ENCODE measurements around the gene DNASE1L1. TPM values are rescaled to one million over a fixed set of nuclear protein-coding genes. Genes with fewer than 3 reads are reported as not detected.
A peak's percentile ranks its signal among the peaks of the same experiment; 100 is the strongest.
"Not testable (repeated sequence)": the region's sequence is repeated elsewhere in the genome, so short reads cannot be mapped to it uniquely, and the experiment has no call there.

DNASE1L1 gene
- total RNA-seq, 1 experiment from 2014 or later: 8.3 TPM

DNA sequence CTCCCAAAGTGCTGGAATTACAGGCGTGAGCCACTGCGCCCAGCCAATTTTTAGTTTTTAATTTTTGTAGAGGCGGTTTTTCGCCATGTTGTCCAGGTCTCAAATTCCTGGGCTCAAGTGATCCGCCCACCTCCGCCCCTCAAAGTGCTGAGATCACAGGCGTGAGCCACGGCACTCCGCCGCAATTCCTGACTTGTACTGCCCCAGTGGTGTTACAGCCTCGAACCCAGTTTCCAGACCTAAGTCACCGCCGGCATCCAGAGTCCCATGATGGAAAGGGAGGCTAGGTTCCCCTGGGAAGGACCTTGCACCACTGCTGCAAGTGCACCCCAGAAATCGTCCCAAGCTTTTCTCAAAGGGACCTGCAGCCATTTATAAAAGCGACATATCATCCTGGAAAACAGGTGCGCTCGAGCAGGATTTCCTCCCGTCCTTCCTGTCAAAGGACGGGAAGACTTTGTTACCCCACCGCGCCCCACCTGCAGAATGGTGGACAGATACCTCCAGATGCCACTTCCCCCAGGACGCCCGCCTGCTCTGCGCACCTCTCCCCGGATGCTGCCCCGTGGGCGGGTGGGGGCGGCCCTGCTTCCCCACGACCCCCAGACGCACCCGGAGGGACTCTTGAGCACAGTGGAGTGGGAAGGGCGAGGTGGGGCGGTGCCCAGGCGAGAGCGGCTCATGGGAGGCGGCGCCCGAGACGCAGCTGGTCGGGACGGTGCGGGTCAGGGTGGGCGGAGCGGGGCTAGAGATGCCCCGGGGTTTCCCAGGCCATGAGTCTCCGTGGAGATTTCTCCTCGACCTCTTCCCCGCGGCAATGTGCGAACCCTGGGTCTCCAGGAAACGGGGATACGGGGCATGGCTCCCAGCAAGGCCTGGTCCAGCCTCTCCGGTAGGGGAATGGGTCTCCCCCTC is 11.8 kb downstream of the DNASE1L1 start:
- peak; percentile 61 for DNase-seq (ENCODE audit: low spot score)
- peak overlapping the region; percentile 89 for H3K4me3 ChIP-seq (ENCODE audit: low read depth, low read length, poor library complexity, severe bottlenecking)
- TSS peak; percentile 84 for BruUV-seq (replicated peaks)
- POLR2A ChIA-PET (ENCODE audit: low non-redundant PET): interaction anchor here (0.6 to 1.1 kb wide), 4 partner anchors 18 to 130 kb away, joined by 3 to 4 read pairs (median 3); no protein-coding TSS in a partner anchor
- H3K4me1 ChIP-seq (ENCODE audit: insufficient read depth, low read length, poor library complexity, severe bottlenecking): no peaks in the 10 kb centered on the region
- peaks cover 25% of the 10 kb centered on the region for H3K36me3 ChIP-seq (ENCODE audit: insufficient read depth, low read length, poor library complexity, severe bottlenecking)
- no peaks in the 10 kb centered on the region for H3K27me3 ChIP-seq (replicated peaks; ENCODE audit: insufficient read depth, low read depth, low read length, poor library complexity)
- CTCF ChIA-PET: no interaction called here
- no peaks in the 10 kb centered on the region for H3K9me3 ChIP-seq (ENCODE audit: low read depth, low read length, poor library complexity, severe bottlenecking)
- H3K27ac ChIP-seq (ENCODE audit: low read depth, low read length, poor library complexity, severe bottlenecking): peak overlapping the region; percentile 100
- TF ChIP-seq, protein P1, sequence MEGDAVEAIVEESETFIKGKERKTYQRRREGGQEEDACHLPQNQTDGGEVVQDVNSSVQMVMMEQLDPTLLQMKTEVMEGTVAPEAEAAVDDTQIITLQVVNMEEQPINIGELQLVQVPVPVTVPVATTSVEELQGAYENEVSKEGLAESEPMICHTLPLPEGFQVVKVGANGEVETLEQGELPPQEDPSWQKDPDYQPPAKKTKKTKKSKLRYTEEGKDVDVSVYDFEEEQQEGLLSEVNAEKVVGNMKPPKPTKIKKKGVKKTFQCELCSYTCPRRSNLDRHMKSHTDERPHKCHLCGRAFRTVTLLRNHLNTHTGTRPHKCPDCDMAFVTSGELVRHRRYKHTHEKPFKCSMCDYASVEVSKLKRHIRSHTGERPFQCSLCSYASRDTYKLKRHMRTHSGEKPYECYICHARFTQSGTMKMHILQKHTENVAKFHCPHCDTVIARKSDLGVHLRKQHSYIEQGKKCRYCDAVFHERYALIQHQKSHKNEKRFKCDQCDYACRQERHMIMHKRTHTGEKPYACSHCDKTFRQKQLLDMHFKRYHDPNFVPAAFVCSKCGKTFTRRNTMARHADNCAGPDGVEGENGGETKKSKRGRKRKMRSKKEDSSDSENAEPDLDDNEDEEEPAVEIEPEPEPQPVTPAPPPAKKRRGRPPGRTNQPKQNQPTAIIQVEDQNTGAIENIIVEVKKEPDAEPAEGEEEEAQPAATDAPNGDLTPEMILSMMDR (conservative IDR thresholded peaks at IDR 0.05; ENCODE audit: low read depth, low read length): no peak
- TF ChIP-seq EZH2 (IDR thresholded peaks at IDR 0.05; ENCODE audit: borderline replicate concordance, low read depth, low read length, poor library complexity, severe bottlenecking): no peak
- intact Hi-C loops (cut with micrococcal nuclease; ENCODE audit: unreplicated experiment): loop anchor here (10.0 kb wide), 1 partner anchor 422 kb away; the partner anchor contains the start of genes HCFC1 and TMEM187

DNA sequence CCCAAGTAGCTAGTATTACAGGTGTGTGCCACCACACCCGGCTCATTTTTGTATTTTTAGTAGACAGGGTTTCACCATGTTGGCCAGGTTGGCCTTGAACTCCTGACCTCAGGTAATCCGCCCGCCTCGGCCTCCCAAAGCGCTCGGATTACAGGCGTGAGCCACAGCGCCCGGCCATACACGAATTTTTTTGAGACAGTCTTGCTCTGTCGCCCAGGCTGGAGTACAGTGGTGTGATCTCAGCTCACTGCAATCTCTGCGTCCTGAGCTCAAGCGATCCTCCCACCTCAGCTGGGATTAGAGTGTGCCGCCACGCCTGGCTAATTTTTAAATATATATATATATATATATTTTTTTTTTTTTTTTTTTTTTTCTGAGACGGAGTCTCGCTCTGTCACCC is 12.7 kb downstream of the DNASE1L1 start:
- H3K9me3 ChIP-seq (ENCODE audit: low read depth, low read length, poor library complexity, severe bottlenecking); BruUV-seq (replicated peaks); H3K4me1 ChIP-seq (ENCODE audit: insufficient read depth, low read length, poor library complexity, severe bottlenecking); CTCF ChIA-PET; H3K27me3 ChIP-seq (replicated peaks; ENCODE audit: insufficient read depth, low read depth, low read length, poor library complexity); H3K4me3 ChIP-seq (ENCODE audit: low read depth, low read length, poor library complexity, severe bottlenecking); DNase-seq (ENCODE audit: low spot score); H3K27ac ChIP-seq (ENCODE audit: low read depth, low read length, poor library complexity, severe bottlenecking); POLR2A ChIA-PET (ENCODE audit: low non-redundant PET): not testable (repeated sequence)
- intact Hi-C loops (cut with micrococcal nuclease; ENCODE audit: unreplicated experiment): loop anchor here (10.0 kb wide), 1 partner anchor 422 kb away; the partner anchor contains the start of genes HCFC1 and TMEM187
- peaks cover 25% of the 10 kb centered on the region for H3K36me3 ChIP-seq (ENCODE audit: insufficient read depth, low read length, poor library complexity, severe bottlenecking)

DNA sequence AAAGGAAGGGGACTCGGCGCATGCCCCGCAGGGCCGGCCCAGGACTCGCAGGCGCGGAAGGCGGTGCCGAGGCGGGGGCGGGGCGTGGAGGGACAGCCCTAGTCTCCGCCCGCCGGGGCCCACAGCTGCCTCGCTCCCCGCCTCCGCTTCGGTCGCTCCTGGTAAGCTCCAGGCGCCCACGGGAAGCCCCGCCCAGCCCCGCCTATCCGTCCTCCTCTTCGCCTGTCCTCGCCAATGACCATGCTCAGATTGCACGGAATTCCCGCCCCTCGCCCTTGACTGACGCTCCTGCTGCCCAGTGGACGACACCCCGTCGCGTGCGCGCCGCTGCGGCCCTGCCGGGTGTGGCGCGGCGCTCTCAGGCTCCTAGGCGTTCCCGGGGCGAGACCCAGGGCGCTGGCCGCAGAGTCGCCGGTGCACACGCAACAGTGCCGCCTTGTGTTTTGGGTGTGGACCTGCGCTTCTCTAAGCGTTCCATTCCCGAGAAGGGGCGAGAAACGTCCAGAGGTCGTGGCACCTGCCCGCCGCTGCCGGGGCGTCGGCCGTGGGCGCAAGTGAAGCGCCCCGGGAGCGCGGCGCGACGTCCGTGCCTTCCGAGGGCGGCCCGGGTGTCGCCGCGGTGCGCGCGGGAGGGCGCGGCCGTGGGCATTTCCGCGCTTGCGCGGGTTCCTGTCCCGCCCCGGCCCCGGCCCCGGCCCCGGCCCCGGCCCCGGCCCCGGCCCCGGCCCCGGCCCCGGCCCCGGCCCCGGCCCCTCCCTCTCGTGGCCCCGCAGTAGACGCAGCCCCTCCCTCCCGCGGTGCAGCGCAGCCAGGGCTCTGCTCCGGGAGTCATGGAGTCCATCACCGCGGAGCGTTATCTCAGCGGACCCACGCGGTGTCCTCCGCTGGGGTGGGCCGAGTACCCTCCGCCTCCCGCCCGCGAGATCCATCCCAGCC is 19.0 kb downstream of the DNASE1L1 start:
- DNase-seq (ENCODE audit: low spot score); H3K36me3 ChIP-seq (ENCODE audit: insufficient read depth, low read length, poor library complexity, severe bottlenecking); CTCF ChIA-PET; H3K27ac ChIP-seq (ENCODE audit: low read depth, low read length, poor library complexity, severe bottlenecking); H3K4me3 ChIP-seq (ENCODE audit: low read depth, low read length, poor library complexity, severe bottlenecking); H3K9me3 ChIP-seq (ENCODE audit: low read depth, low read length, poor library complexity, severe bottlenecking); H3K27me3 ChIP-seq (replicated peaks; ENCODE audit: insufficient read depth, low read depth, low read length, poor library complexity); POLR2A ChIA-PET (ENCODE audit: low non-redundant PET); BruUV-seq (replicated peaks); H3K4me1 ChIP-seq (ENCODE audit: insufficient read depth, low read length, poor library complexity, severe bottlenecking): not testable (repeated sequence)
- intact Hi-C loops (cut with micrococcal nuclease; ENCODE audit: unreplicated experiment): loop anchor here (10.0 kb wide), 1 partner anchor 415 kb away; the partner anchor contains the start of genes HCFC1 and TMEM187

DNA sequence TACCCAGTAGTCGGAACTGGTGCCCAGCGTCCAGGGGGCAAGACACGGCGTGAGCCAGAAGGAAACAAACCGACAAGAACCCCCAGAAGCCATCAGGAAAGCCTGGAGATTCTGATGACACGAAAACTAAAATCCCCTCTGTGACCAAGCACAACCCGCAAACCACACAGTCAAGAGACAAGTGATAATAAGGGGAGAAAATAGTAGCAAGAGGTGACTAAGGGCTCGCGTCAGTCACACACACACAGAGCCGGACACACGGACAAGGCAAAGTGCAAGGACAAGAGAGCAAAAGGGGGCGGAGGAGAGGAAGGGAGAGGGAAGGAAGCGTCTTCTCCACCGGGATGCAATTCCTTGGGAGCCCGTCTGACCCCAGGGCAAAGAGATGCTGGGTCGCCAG is 20.4 kb downstream of the DNASE1L1 start:
- H3K4me3 ChIP-seq (ENCODE audit: low read depth, low read length, poor library complexity, severe bottlenecking); POLR2A ChIA-PET (ENCODE audit: low non-redundant PET); H3K27me3 ChIP-seq (replicated peaks; ENCODE audit: insufficient read depth, low read depth, low read length, poor library complexity); H3K9me3 ChIP-seq (ENCODE audit: low read depth, low read length, poor library complexity, severe bottlenecking); CTCF ChIA-PET; BruUV-seq (replicated peaks); H3K27ac ChIP-seq (ENCODE audit: low read depth, low read length, poor library complexity, severe bottlenecking); H3K4me1 ChIP-seq (ENCODE audit: insufficient read depth, low read length, poor library complexity, severe bottlenecking); H3K36me3 ChIP-seq (ENCODE audit: insufficient read depth, low read length, poor library complexity, severe bottlenecking); intact Hi-C loops (cut with micrococcal nuclease; ENCODE audit: unreplicated experiment); DNase-seq (ENCODE audit: low spot score): not testable (repeated sequence)

DNA sequence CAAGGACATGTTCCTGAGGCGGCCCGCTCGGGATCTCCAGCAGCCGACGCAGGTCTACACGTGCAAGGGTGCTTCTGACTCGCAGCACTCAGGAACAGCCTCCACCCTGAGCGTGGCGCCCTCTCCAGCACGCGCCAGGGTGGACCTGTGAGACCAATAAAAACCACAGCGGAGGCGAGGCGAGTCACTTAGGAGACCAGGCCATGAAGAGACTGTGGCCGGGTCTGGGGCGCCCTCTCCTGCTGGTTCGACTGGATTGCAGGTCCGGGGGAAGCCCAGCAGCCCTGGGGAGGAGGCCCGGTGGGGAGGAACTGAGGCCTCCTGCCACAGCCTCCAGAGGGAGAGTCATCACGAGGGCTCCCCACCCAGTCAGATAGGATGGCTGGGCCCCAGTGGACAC is 21.0 kb downstream of the DNASE1L1 start:
- H3K9me3 ChIP-seq (ENCODE audit: low read depth, low read length, poor library complexity, severe bottlenecking); H3K27me3 ChIP-seq (replicated peaks; ENCODE audit: insufficient read depth, low read depth, low read length, poor library complexity); H3K4me1 ChIP-seq (ENCODE audit: insufficient read depth, low read length, poor library complexity, severe bottlenecking); DNase-seq (ENCODE audit: low spot score); H3K27ac ChIP-seq (ENCODE audit: low read depth, low read length, poor library complexity, severe bottlenecking); H3K4me3 ChIP-seq (ENCODE audit: low read depth, low read length, poor library complexity, severe bottlenecking); H3K36me3 ChIP-seq (ENCODE audit: insufficient read depth, low read length, poor library complexity, severe bottlenecking); intact Hi-C loops (cut with micrococcal nuclease; ENCODE audit: unreplicated experiment); POLR2A ChIA-PET (ENCODE audit: low non-redundant PET); CTCF ChIA-PET; BruUV-seq (replicated peaks): not testable (repeated sequence)

Measured in A673 (cell line).